ENCODE results near the gene SOX8.

The SOX8 gene

DNA sequence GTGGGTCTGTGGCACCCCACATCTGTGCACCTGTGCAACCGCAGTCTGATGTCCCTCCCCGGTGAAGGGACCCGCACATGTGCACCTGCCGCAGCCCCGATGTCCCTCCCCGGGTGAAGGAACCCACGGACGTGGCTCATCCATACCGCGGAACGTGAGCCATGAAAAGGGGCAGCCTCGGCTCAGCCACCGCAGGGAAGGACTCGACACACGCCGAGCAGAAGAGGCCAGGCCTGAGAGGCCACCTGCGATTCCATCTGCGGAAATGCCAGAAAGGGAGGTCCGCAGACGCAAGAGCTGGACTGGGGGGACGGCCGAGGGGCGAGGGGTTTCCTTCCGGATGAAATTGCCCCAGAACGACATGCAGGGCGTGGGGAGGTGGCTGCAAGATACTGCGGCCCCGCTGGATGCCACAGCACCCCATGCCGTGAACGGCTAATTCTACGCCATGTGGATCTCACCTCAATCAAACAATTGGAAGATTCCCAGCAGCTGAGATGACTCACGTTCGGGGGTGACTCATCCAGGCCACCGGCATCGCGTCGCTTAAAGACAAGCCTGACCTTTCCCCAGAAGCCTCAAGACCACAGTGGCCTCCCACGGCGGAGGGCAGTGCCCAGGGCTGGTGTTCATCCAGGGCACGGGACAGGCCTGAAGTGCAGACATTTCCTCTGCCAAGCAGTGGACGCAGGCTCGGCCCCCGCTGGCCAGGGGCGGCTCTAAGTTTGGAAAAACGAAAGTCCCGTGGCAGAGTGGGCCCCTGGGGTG lies 21.0 kb downstream of the SOX8 start:
- Histone ChIP-seq H3F3A (ENCODE audit: insufficient read depth, low read length) (no peaks in the 10 kb centered on the region), H3K27ac (ENCODE audit: low read length) (no peak overlapping the region), H3K4me3 (ENCODE audit: low read length) (no peak overlapping the region), H3K9me3 (replicated peaks; ENCODE audit: insufficient read depth, low read length) (no peaks in the 10 kb centered on the region), H3K4me1 (ENCODE audit: low read length) (peaks cover 9% of the 10 kb centered on the region; the same call in 1 of the 2 replicates), H3K9me2 (replicated peaks; ENCODE audit: insufficient read depth, low read length) (no peaks in the 10 kb centered on the region), H3K79me2 (ENCODE audit: low read length) (no peaks in the 10 kb centered on the region), H3K27me3 (replicated peaks; ENCODE audit: insufficient read depth, low read length) (peaks cover 95% of the 10 kb centered on the region), H3K4me2 (ENCODE audit: low read depth, low read length) (0 out of 2 replicates have a peak overlapping the region, but pooled peaks have one; percentile 9), H3K36me3 (replicated peaks; ENCODE audit: insufficient read depth, low read length) (no peaks in the 10 kb centered on the region), H4K20me1 (ENCODE audit: insufficient read depth, low read length) (no peaks in the 10 kb centered on the region), H3K9ac (ENCODE audit: low read length) (no peak overlapping the region), H2AFZ (ENCODE audit: low read length) (no peak overlapping the region)
- no peak for DNase-seq
- no peak for TF ChIP-seq CTCF (IDR thresholded peaks at IDR 0.05; ENCODE audit: low read length)
- TF ChIP-seq EZH2phosphoT487 (IDR thresholded peaks at IDR 0.05; ENCODE audit: low read length) = no peak

DNA sequence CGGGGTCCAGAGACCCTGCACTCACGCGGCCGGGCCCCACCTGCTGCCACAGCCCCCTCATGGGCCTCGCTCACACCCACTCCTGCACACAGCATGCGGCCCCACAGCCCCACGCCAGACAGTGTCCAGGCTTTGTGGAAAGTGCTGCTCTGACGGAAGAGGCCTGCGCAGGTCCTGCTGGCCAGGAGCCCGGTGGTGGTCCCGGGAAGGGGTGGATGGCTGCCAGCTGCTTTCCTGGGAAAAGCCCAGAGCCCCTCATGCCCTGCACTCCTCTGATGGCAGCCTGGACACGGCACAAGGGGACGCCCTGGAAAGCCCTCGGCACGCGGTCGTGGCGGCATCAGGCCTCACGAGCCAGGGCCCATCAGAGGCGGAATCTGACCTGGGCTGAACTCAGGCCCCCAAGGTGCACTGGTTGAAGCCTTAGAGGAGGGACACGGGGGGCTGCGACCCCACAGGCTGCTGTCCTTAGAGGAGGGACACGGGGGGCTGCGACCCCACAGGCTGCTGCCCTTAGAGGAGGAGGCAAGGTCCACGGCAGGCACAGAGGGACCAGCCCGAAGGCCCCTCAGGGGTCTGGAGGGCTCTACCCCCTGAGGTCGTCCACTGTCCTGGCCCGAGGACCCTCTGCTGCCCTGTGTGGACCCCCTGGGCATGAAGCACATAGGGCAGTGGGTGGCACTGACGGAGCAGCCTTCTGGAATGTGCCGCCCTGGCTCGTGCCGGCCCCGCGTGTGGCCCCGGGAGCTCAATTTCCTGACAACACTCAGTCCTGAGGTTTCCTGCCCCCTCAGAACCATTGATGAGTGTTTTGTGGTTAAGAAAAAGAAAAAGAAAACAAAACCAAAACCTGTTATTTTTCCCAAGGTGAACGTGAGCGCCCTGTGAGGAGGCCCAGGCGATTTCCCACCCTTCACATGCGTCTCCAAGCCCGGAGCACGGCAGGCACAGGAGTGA lies 22.1 kb downstream of the SOX8 start:
- no peak for TF ChIP-seq EZH2 (optimal IDR thresholded peaks at IDR 0.05; ENCODE audit: low read depth, low read length)
- no peak for TF ChIP-seq EZH2phosphoT487 (IDR thresholded peaks at IDR 0.05; ENCODE audit: low read length)
- TF ChIP-seq CTCF (IDR thresholded peaks at IDR 0.05; ENCODE audit: low read length) = no peak
- Histone ChIP-seq H4K20me1 (ENCODE audit: insufficient read depth, low read length) (no peaks in the 10 kb centered on the region), H3K4me3 (ENCODE audit: low read length) (peak overlapping the region; percentile 9; the same call in 1 of the 2 replicates), H3K79me2 (ENCODE audit: low read length) (no peaks in the 10 kb centered on the region), H2AFZ (ENCODE audit: low read length) (no peak overlapping the region), H3K4me1 (ENCODE audit: low read length) (peaks cover 9% of the 10 kb centered on the region; the same call in 1 of the 2 replicates), H3K36me3 (replicated peaks; ENCODE audit: insufficient read depth, low read length) (no peaks in the 10 kb centered on the region), H3K27me3 (replicated peaks; ENCODE audit: insufficient read depth, low read length) (peaks cover 95% of the 10 kb centered on the region), H3K9ac (ENCODE audit: low read length) (no peak overlapping the region), H3K9me3 (replicated peaks; ENCODE audit: insufficient read depth, low read length) (no peaks in the 10 kb centered on the region), H3K9me2 (replicated peaks; ENCODE audit: insufficient read depth, low read length) (no peaks in the 10 kb centered on the region), H3K4me2 (ENCODE audit: low read depth, low read length) (peak overlapping the region; percentile 71), H3F3A (ENCODE audit: insufficient read depth, low read length) (no peaks in the 10 kb centered on the region), H3K27ac (ENCODE audit: low read length) (no peak overlapping the region)
- peak; percentile 39 for DNase-seq

- Histone ChIP-seq H3K9me2 (replicated peaks; ENCODE audit: insufficient read depth, low read length) (no peaks in the 10 kb centered on the region), H3K27ac (ENCODE audit: low read length) (no peak overlapping the region), H3K36me3 (replicated peaks; ENCODE audit: insufficient read depth, low read length) (no peaks in the 10 kb centered on the region), H3F3A (ENCODE audit: insufficient read depth, low read length) (no peaks in the 10 kb centered on the region), H3K27me3 (replicated peaks; ENCODE audit: insufficient read depth, low read length) (peaks cover 95% of the 10 kb centered on the region), H4K20me1 (ENCODE audit: insufficient read depth, low read length) (no peaks in the 10 kb centered on the region), H2AFZ (ENCODE audit: low read length) (no peak overlapping the region), H3K4me2 (ENCODE audit: low read depth, low read length) (no peak overlapping the region), H3K9me3 (replicated peaks; ENCODE audit: insufficient read depth, low read length) (no peaks in the 10 kb centered on the region), H3K79me2 (ENCODE audit: low read length) (no peaks in the 10 kb centered on the region), H3K9ac (ENCODE audit: low read length) (no peak overlapping the region), H3K4me3 (ENCODE audit: low read length) (no peak overlapping the region), H3K4me1 (ENCODE audit: low read length) (peaks cover 9% of the 10 kb centered on the region; the same call in 1 of the 2 replicates)
- DNase-seq = no peak
- TF ChIP-seq EZH2phosphoT487 (IDR thresholded peaks at IDR 0.05; ENCODE audit: low read length) = no peak
- TF ChIP-seq EZH2 (optimal IDR thresholded peaks at IDR 0.05; ENCODE audit: low read depth, low read length) = no peak
- TF ChIP-seq CTCF (IDR thresholded peaks at IDR 0.05; ENCODE audit: low read length) = no peak
Observed at GRCh38 chr16:1005286-1005685, 23.7 kb downstream of the SOX8 start.
